ENCODE measurements around the gene HES5. TPM values are rescaled to one million over a fixed set of nuclear protein-coding genes. Genes with fewer than 3 reads are reported as not detected.

The HES5 gene
- total and polyA plus RNA-seq, 10 of the 15 experiments (the other 5 are each of a cell fraction or from before 2014, with no cell fraction given): 0.12 to 0.15 TPM; not detected in 8

DNA sequence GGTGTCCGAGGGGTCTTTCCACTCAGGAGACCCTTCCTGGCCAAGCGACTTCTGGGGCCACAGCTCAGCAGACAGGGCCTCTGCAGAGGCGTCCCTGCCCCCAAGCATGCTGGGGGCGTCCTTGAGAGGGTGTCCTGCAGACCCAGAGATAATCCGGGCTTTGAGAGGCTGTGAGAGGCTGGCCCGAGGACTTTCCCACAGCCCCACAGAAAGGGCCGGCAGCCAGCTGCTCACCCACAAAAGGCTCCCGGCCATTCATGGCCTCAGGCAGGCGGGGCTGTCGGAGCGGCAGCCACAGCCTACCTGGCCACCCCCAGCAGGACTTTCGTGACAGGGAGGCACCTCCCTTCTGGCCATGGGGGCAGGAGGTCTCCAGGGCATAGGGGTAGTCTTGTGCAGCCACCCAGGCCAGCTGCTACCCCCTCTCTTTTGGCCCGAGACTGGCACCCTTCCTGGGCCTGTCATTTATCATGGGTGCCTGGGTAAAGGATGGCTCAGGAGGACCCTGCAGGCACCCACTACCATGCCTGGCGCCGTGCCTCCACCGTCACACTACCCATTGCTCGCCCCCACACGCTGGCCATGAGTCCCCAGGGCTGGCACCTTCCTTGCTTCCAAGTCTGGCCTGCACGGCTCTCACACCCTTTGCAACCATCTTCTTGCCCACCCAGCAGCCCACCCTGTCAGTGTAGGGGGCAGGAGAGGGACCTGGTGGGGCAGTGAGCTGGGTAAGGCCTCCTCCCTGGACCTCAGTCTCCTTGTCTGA is 15.0 kb upstream of the HES5 start:
- H3K4me1 ChIP-seq (ENCODE audit: control insufficient read depth, insufficient read depth, low read length): peaks cover 28% of the 10 kb centered on the region
- no peak overlapping the region for H3K9ac ChIP-seq (ENCODE audit: control insufficient read depth, insufficient read depth, low read length)
- intact Hi-C loops (cut with micrococcal nuclease; ENCODE audit: unreplicated experiment) (loop anchor here (10.0 kb wide), 1 partner anchor 240 kb away; no protein-coding TSS in a partner anchor), in situ Hi-C loops (cut with MboI) (loop anchor here (5.0 kb wide), 2 partner anchors 37 to 133 kb away; partner anchors contain the start of gene PEX10)
- no peak overlapping the region for H3K27ac ChIP-seq (ENCODE audit: control insufficient read depth, insufficient read depth)
- ChIA-PET SMC1A (ENCODE audit: uncharacterized antibody, unreplicated experiment) (interaction anchor here (1.0 to 1.4 kb wide), 2 partner anchors 31 to 132 kb away, joined by 3 to 5 read pairs; partner anchors contain the start of gene PEX10), CTCF (interaction anchor here (0.5 to 4.9 kb wide), 5 partner anchors 14 to 350 kb away, joined by 3 to 33 read pairs (median 3); partner anchors contain the start of gene FAAP20), POLR2A (interaction anchor here (0.7 to 4.9 kb wide), 9 partner anchors 11 to 132 kb away, joined by 3 to 62 read pairs (median 5); partner anchors contain the start of genes HES5, PANK4, PEX10 and PRXL2B), RAD21 (ENCODE audit: unreplicated experiment) (interaction anchor here (1.3 to 7.1 kb wide), 6 partner anchors 11 to 132 kb away, joined by 6 to 86 read pairs (median 40); partner anchors contain the start of genes PANK4, PRXL2B and TNFRSF14)
- H3K4me3 ChIP-seq: no peak overlapping the region
- H3K9me3 ChIP-seq (replicated peaks; ENCODE audit: control insufficient read depth, insufficient read depth, low read length): no peaks in the 10 kb centered on the region
- ATAC-seq: no peak
- no peaks in the 10 kb centered on the region for H3K36me3 ChIP-seq (ENCODE audit: control insufficient read depth in 2 of 2, insufficient read depth in 2 of 2, low read length in 1 of 2)
- H3K79me2 ChIP-seq (ENCODE audit: control insufficient read depth, insufficient read depth, low read length): peaks cover 5% of the 10 kb centered on the region; the same call in 1 of the 2 replicates
- no peaks in the 10 kb centered on the region for H3K27me3 ChIP-seq (replicated peaks in 1 of 2; ENCODE audit: control insufficient read depth in 2 of 2, insufficient read depth in 2 of 2, low read length in 1 of 2)
- 32% methylated on average over 19 of the region's 19 CpGs for WGBS (ENCODE audit: insufficient coverage, insufficient replicate concordance, low lambda C conversion rate, missing lambda C conversion rate)
- H3K4me2 ChIP-seq (ENCODE audit: control insufficient read depth, insufficient read depth): no peak overlapping the region; the same call in 1 of the 2 replicates
- H4K20me1 ChIP-seq (ENCODE audit: control insufficient read depth, insufficient read depth): no peaks in the 10 kb centered on the region
- DNase-seq (ENCODE audit: low read depth, low spot score): no peak
- H2AFZ ChIP-seq (ENCODE audit: control insufficient read depth, low read depth, low read length): no peak overlapping the region
- FAIRE-seq: no peak
- TF ChIP-seq POLR2AphosphoS2 (IDR thresholded peaks at IDR 0.05; ENCODE audit: low read depth, low read length) (no peak), NFXL1 (IDR thresholded peaks at IDR 0.05; ENCODE audit: borderline replicate concordance) (no peak)
- TF ChIP-seq, protein P1, sequence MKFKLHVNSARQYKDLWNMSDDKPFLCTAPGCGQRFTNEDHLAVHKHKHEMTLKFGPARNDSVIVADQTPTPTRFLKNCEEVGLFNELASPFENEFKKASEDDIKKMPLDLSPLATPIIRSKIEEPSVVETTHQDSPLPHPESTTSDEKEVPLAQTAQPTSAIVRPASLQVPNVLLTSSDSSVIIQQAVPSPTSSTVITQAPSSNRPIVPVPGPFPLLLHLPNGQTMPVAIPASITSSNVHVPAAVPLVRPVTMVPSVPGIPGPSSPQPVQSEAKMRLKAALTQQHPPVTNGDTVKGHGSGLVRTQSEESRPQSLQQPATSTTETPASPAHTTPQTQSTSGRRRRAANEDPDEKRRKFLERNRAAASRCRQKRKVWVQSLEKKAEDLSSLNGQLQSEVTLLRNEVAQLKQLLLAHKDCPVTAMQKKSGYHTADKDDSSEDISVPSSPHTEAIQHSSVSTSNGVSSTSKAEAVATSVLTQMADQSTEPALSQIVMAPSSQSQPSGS (IDR thresholded peaks at IDR 0.05; ENCODE audit: low read length): no peak
- BruUV-seq (replicated peaks): no TSS peak
